HCT116 (cell line): ENCODE measurements around the gene ADAMTS16.

Experiments used
- ELF1 ChIP-seq: IDR thresholded peaks from 2 replicates; pipeline ENCODE4 v1.6.1; 2012; ENCODE audit warnings: low read depth, borderline replicate concordance
- POLR2A ChIP-seq: IDR thresholded peaks from 2 replicates; pipeline ENCODE4 v1.7.0; 2011; ENCODE audit warnings: borderline replicate concordance; ENCODE audit not compliant: insufficient read depth, insufficient read length; ENCODE audit errors: extremely low read depth
- POLR2AphosphoS5 ChIP-seq: IDR thresholded peaks from 2 replicates; pipeline ENCODE4 v1.6.1; 2011; ENCODE audit warnings: mild to moderate bottlenecking, low read depth, low read length, moderate library complexity
- SP1 ChIP-seq: IDR thresholded peaks from 2 replicates; pipeline ENCODE4 v1.6.1; 2012; ENCODE audit warnings: low read depth
- TCF7L2 ChIP-seq: IDR thresholded peaks from 2 replicates; pipeline ENCODE4 v1.7.0; 2011; ENCODE audit warnings: borderline replicate concordance, inconsistent platforms; ENCODE audit not compliant: insufficient read depth, insufficient read length; ENCODE audit errors: extremely low read depth
- TF ChIP-seq, protein P1 (sequence below), 3 experiments: fragments of 200-600 bp in 1 of 3; sonication (generic) in 1 of 3; IDR thresholded peaks in 2 of 3; conservative IDR thresholded peaks in 1 of 3; 2 replicates each; pipeline ENCODE4 v1.5.1; 2012 to 2017; ENCODE audit warnings: low read depth in 2 of 3, low read length in 2 of 3, antibody characterized with exemption in 1 of 3, borderline replicate concordance in 1 of 3, control low read depth in 1 of 3, mild to moderate bottlenecking in 1 of 3, mixed read lengths in 1 of 3, mixed run types in 1 of 3, moderate library complexity in 1 of 3; ENCODE audit not compliant: insufficient read depth in 1 of 3

GRCh38 chr5:5360941-5361520 lies 220.9 kb downstream of the ADAMTS16 start:
- TF ChIP-seq, protein P1, sequence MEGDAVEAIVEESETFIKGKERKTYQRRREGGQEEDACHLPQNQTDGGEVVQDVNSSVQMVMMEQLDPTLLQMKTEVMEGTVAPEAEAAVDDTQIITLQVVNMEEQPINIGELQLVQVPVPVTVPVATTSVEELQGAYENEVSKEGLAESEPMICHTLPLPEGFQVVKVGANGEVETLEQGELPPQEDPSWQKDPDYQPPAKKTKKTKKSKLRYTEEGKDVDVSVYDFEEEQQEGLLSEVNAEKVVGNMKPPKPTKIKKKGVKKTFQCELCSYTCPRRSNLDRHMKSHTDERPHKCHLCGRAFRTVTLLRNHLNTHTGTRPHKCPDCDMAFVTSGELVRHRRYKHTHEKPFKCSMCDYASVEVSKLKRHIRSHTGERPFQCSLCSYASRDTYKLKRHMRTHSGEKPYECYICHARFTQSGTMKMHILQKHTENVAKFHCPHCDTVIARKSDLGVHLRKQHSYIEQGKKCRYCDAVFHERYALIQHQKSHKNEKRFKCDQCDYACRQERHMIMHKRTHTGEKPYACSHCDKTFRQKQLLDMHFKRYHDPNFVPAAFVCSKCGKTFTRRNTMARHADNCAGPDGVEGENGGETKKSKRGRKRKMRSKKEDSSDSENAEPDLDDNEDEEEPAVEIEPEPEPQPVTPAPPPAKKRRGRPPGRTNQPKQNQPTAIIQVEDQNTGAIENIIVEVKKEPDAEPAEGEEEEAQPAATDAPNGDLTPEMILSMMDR (IDR thresholded peaks at IDR 0.05 in 2 of 3, conservative IDR thresholded peaks at IDR 0.05 in 1 of 3; ENCODE audit: borderline replicate concordance in 1 of 3, insufficient read depth in 1 of 3, low read depth in 2 of 3, low read length in 2 of 3) = no peak
- TF ChIP-seq POLR2AphosphoS5 (no peak), TCF7L2 (no peak), SP1 (no peak), ELF1 (no peak), POLR2A (no peak)
